ENCODE results near the gene EFNA5.

- TF ChIP-seq, protein P1, sequence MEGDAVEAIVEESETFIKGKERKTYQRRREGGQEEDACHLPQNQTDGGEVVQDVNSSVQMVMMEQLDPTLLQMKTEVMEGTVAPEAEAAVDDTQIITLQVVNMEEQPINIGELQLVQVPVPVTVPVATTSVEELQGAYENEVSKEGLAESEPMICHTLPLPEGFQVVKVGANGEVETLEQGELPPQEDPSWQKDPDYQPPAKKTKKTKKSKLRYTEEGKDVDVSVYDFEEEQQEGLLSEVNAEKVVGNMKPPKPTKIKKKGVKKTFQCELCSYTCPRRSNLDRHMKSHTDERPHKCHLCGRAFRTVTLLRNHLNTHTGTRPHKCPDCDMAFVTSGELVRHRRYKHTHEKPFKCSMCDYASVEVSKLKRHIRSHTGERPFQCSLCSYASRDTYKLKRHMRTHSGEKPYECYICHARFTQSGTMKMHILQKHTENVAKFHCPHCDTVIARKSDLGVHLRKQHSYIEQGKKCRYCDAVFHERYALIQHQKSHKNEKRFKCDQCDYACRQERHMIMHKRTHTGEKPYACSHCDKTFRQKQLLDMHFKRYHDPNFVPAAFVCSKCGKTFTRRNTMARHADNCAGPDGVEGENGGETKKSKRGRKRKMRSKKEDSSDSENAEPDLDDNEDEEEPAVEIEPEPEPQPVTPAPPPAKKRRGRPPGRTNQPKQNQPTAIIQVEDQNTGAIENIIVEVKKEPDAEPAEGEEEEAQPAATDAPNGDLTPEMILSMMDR (IDR thresholded peaks at IDR 0.05): no peak
- TF ChIP-seq EP300 (IDR thresholded peaks at IDR 0.05): no peak
Measured at GRCh38 chr5:107378218-107378899, 292.4 kb downstream of the EFNA5 start.
